Uterus (tissue), 2 donors: ENCODE data around the gene IL1R1.

Experiments
- CTCF ChIP-seq, 4 experiments: fragments of 200-600 bp in 2 of 4; fragments of 450-650 bp in 2 of 4; sonication (generic) in 2 of 4; IDR thresholded peaks; one replicate each; pipeline ENCODE4 v1.5.1; 2016 to 2019; ENCODE audit warnings: antibody characterized with exemption in 4 of 4, mild to moderate bottlenecking in 2 of 4, moderate library complexity in 1 of 4
- POLR2A ChIP-seq, 2 donors: fragments of 450-650 bp; IDR thresholded peaks; one replicate each; pipeline ENCODE4 v1.6.1; 2016; ENCODE audit warnings: antibody characterized with exemption in 2 of 2, mild to moderate bottlenecking in 1 of 2, moderate library complexity in 1 of 2

- TF ChIP-seq CTCF (IDR thresholded peaks at IDR 0.05): peak; percentile 11 to 43 (median 28)
- no peak for TF ChIP-seq POLR2A (IDR thresholded peaks at IDR 0.05)
Observed at GRCh38 chr2:102187496-102188150, 45.1 kb downstream of the IL1R1 start.
